CD14-positive monocyte (primary cell): ENCODE data around the gene VDAC2. TPM values are rescaled to one million over a fixed set of nuclear protein-coding genes. Genes with fewer than 3 reads are reported as not detected.

ENCODE experiments used
- DNase-seq, 3 donors: peaks; one replicate each; pipeline ENCODE4 v3.0.0-alpha.2; 2011 to 2022
- H2AFZ ChIP-seq: 2 replicates; pipeline ENCODE4 v1.6.0; 2012; ENCODE audit warnings: mild to moderate bottlenecking, low read depth, low read length, inconsistent platforms; ENCODE audit not compliant: insufficient read depth, poor library complexity, severe bottlenecking
- H3K27ac ChIP-seq, 2 donors: 1 replicate in 1 of 2; 2 replicates in 1 of 2; pipeline ENCODE4 v1.5.1; 2012 to 2013; ENCODE audit warnings: low read length in 2 of 2, control low read depth in 1 of 2, inconsistent platforms in 1 of 2, low read depth in 1 of 2, mild to moderate bottlenecking in 1 of 2
- H3K27me3 ChIP-seq, 2 donors: one replicate each; pipeline versions ENCODE4 v1.6.0 to v1.6.1; 2011 to 2013; ENCODE audit warnings: low read length in 2 of 2; ENCODE audit not compliant: control insufficient read depth in 2 of 2, insufficient read depth in 2 of 2
- H3K36me3 ChIP-seq, 2 donors: replicated peaks in 1 of 2; 1 replicate in 1 of 2; 2 replicates in 1 of 2; pipeline versions ENCODE4 v1.5.1 to v1.6.1; 2012 to 2013; ENCODE audit warnings: low read length in 2 of 2, control low read depth in 1 of 2, inconsistent platforms in 1 of 2, mild to moderate bottlenecking in 1 of 2; ENCODE audit not compliant: insufficient read depth in 2 of 2, control insufficient read depth in 1 of 2
- H3K4me1 ChIP-seq, 2 donors: 1 replicate in 1 of 2; 2 replicates in 1 of 2; pipeline versions ENCODE4 v1.5.1 to v1.6.1; 2012 to 2013; ENCODE audit warnings: low read length in 2 of 2, control low read depth in 1 of 2, inconsistent platforms in 1 of 2, mild to moderate bottlenecking in 1 of 2, moderate library complexity in 1 of 2; ENCODE audit not compliant: insufficient read depth in 2 of 2, control insufficient read depth in 1 of 2
- H3K4me2 ChIP-seq: replicated peaks from 2 replicates; pipeline ENCODE3; 2012; ENCODE audit warnings: low read length, moderate library complexity, mild to moderate bottlenecking; ENCODE audit not compliant: poor library complexity, severe bottlenecking; ENCODE audit errors: extremely low read depth
- H3K4me3 ChIP-seq, 3 experiments: fragments of 200-600 bp in 1 of 3; sonication (generic) in 1 of 3; replicated peaks in 1 of 3; 1 replicate in 2 of 3; 2 replicates in 1 of 3; pipeline ENCODE4 v1.5.1; 2011 to 2013; ENCODE audit warnings: low read length in 3 of 3, mild to moderate bottlenecking in 3 of 3, control low read depth in 2 of 3, low read depth in 2 of 3, inconsistent platforms in 1 of 3, moderate library complexity in 1 of 3
- H3K79me2 ChIP-seq: 2 replicates; pipeline ENCODE4 v1.6.0; 2012; ENCODE audit warnings: mild to moderate bottlenecking, control low read depth, inconsistent platforms, low read length, moderate library complexity; ENCODE audit not compliant: insufficient read depth
- H3K9ac ChIP-seq: 2 replicates; pipeline ENCODE4 v1.6.0; 2017; ENCODE audit warnings: low read length, mild to moderate bottlenecking; ENCODE audit not compliant: insufficient read depth, poor library complexity, severe bottlenecking
- H3K9me3 ChIP-seq, 2 donors: replicated peaks in 1 of 2; 1 replicate in 1 of 2; 2 replicates in 1 of 2; pipeline versions ENCODE4 v1.5.1 to v1.6.1; 2012 to 2013; ENCODE audit warnings: low read length in 2 of 2, control low read depth in 1 of 2; ENCODE audit not compliant: control insufficient read depth in 1 of 2, insufficient read depth in 1 of 2
- H4K20me1 ChIP-seq: 2 replicates; pipeline ENCODE4 v1.6.0; 2012; ENCODE audit warnings: mild to moderate bottlenecking, low read length, control low read depth, moderate library complexity; ENCODE audit not compliant: insufficient read depth
- H3K27ac Mint-ChIP-seq, 7 donors: one replicate each; pipeline ENCODE4 v1.8.0; 2020; ENCODE audit warnings: mild to moderate bottlenecking in 7 of 7, mixed read lengths in 7 of 7, moderate library complexity in 6 of 7, inconsistent platforms in 2 of 7
- H3K27me3 Mint-ChIP-seq, 3 donors: one replicate each; pipeline ENCODE4 v1.8.0; 2021 to 2022; ENCODE audit warnings: low read depth in 3 of 3, mild to moderate bottlenecking in 3 of 3, mixed read lengths in 3 of 3, moderate library complexity in 3 of 3, inconsistent platforms in 1 of 3
- H3K36me3 Mint-ChIP-seq, 2 donors: one replicate each; pipeline ENCODE4 v1.8.0; 2020; ENCODE audit warnings: mixed read lengths in 2 of 2, inconsistent platforms in 1 of 2, mild to moderate bottlenecking in 1 of 2
- H3K4me1 Mint-ChIP-seq: one replicate; pipeline ENCODE4 v1.8.0; 2020; ENCODE audit warnings: mild to moderate bottlenecking, mixed read lengths
- H3K4me3 Mint-ChIP-seq, 2 donors: one replicate each; pipeline ENCODE4 v1.8.0; 2020; ENCODE audit warnings: mild to moderate bottlenecking in 2 of 2, mixed read lengths in 2 of 2, moderate library complexity in 1 of 2
- H3K9me3 Mint-ChIP-seq, 7 donors: one replicate each; pipeline ENCODE4 v1.8.0; 2020 to 2022; ENCODE audit warnings: mixed read lengths in 7 of 7, mild to moderate bottlenecking in 6 of 7, moderate library complexity in 6 of 7, inconsistent platforms in 2 of 7
- whole genome bisulfite sequencing: methylation state at CpG from one replicate; pipeline ENCODE4 v1.1.5; 2013; ENCODE audit warnings: missing lambda C conversion rate; ENCODE audit not compliant: insufficient coverage; 5-methylcytosine and 5-hydroxymethylcytosine counted together
- intact Hi-C, 2 donors: fragments of 100-400 bp; cut with micrococcal nuclease; formaldehyde crosslinking; loops; one replicate each; pipeline versions ENCODE4 v1.15.0 to v1.15.1; 2023
- polyA plus RNA-seq, 3 donors: library from polyadenylated mRNA; depleted of rRNA in 1 of 3; unstranded in 2 of 3; stranded (reverse) in 1 of 3; fragments of 300-500 nt in 2 of 3; fragments of >200 nt in 1 of 3; fragmentation: Illumina TruSeq in 2 of 3; gene quantifications; 1 replicate in 2 of 3; 2 replicates in 1 of 3; pipeline ENCODE4 v1.2.3, GENCODE V29; 2012 to 2021
- TF ChIP-seq, protein P1 (sequence below): fragments of 200-600 bp; IDR thresholded peaks from one replicate; pipeline ENCODE4 v1.8.0; 2022; ENCODE audit warnings: antibody characterized with exemption, mild to moderate bottlenecking

Gene VDAC2
- polyA plus RNA-seq, 3 donors: 71.2 to 154 (median 139) TPM

DNA sequence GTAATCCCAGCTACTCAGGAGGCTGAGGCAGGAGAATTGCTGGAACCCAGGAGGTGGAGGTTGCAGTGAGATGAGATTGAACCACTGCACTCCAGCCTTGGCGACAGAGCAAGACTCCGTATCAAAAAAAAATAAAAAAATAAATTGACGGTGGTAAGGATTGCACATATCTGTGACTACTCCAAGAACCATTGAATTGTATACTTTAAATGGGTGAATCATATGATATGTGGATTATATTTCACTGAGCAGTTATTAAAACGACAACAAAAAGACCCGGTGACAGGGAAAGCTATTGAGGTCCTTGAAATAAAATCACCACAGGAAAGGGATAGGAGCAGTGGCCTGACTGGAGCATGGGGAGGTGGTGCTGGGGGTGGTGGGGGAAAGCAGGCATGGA, 56.3 kb downstream of the VDAC2 start:
- Histone ChIP-seq H3K9me3 (no peaks in the 10 kb centered on the region), H4K20me1 (no peaks in the 10 kb centered on the region), H3K27ac (no peak overlapping the region), H2AFZ (no peak overlapping the region), H3K4me2 (no peak overlapping the region), H3K4me1 (no peaks in the 10 kb centered on the region), H3K79me2 (no peaks in the 10 kb centered on the region), H3K27me3 (no peaks in the 10 kb centered on the region), H3K36me3 (no peaks in the 10 kb centered on the region), H3K9ac (no peak overlapping the region), H3K4me3 (no peak overlapping the region)
- no peak for DNase-seq
- no peak overlapping the region for H3K27ac Mint-ChIP-seq
- peaks cover 3% of the 10 kb centered on the region for H3K4me1 Mint-ChIP-seq
- TF ChIP-seq, protein P1, sequence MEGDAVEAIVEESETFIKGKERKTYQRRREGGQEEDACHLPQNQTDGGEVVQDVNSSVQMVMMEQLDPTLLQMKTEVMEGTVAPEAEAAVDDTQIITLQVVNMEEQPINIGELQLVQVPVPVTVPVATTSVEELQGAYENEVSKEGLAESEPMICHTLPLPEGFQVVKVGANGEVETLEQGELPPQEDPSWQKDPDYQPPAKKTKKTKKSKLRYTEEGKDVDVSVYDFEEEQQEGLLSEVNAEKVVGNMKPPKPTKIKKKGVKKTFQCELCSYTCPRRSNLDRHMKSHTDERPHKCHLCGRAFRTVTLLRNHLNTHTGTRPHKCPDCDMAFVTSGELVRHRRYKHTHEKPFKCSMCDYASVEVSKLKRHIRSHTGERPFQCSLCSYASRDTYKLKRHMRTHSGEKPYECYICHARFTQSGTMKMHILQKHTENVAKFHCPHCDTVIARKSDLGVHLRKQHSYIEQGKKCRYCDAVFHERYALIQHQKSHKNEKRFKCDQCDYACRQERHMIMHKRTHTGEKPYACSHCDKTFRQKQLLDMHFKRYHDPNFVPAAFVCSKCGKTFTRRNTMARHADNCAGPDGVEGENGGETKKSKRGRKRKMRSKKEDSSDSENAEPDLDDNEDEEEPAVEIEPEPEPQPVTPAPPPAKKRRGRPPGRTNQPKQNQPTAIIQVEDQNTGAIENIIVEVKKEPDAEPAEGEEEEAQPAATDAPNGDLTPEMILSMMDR: no peak
- WGBS: no CpG with 5 or more reads among the region's 5 CpGs
- no peak overlapping the region for H3K4me3 Mint-ChIP-seq
- H3K27me3 Mint-ChIP-seq: peaks cover 0 to 5% (median 1%) of the 10 kb centered on the region in 3 donors
- intact Hi-C loops: no loop called here
- peaks cover 0 to 3% (median 2%) of the 10 kb centered on the region in 7 donors for H3K9me3 Mint-ChIP-seq
- H3K36me3 Mint-ChIP-seq: no peaks in the 10 kb centered on the region

DNA sequence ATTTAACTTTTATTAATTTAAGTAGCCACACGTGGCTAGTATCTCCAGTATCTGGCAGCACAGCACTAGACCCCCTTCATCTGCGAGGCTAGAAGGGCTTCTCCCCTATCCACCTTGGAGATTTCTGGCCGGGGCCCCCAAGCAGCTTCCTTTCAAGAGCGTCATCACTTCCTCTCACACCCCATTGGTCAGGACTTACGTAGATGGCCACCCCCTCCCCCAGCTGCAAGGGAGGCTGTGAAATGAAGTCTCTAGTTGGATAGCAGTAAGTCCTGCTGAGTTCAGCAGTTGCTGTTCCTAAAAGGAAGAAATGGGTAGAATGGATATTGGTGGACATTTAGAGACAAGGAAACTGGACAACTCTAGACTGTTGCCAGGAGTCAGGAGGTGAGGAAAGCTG, 59.0 kb downstream of the VDAC2 start:
- peak overlapping the region; percentile 13 for H2AFZ ChIP-seq
- intact Hi-C loops: no loop called here

More for the DNA sequence above, 59.0 kb downstream of the VDAC2 start:
- no CpG with 5 or more reads among the region's 5 CpGs for WGBS
- H3K36me3 ChIP-seq: no peaks in the 10 kb centered on the region
- H3K9ac ChIP-seq: no peak overlapping the region
- Mint-ChIP-seq H3K27ac (peak overlapping the region in 1 of 7 donors; percentile 48), H3K36me3 (no peaks in the 10 kb centered on the region), H3K4me1 (peaks cover 3% of the 10 kb centered on the region), H3K9me3 (peaks cover 0 to 3% (median 2%) of the 10 kb centered on the region in 7 donors), H3K27me3 (peaks cover 0 to 8% (median 0%) of the 10 kb centered on the region in 3 donors), H3K4me3 (no peak overlapping the region)
- no peak overlapping the region for H3K4me2 ChIP-seq
- H3K27ac ChIP-seq: no peak overlapping the region
- DNase-seq: no peak
- H3K4me3 ChIP-seq: no peak overlapping the region
- no peaks in the 10 kb centered on the region for H3K79me2 ChIP-seq
- no peaks in the 10 kb centered on the region for H4K20me1 ChIP-seq
- H3K27me3 ChIP-seq: no peaks in the 10 kb centered on the region
- no peaks in the 10 kb centered on the region for H3K9me3 ChIP-seq
- TF ChIP-seq, protein P1: no peak
- no peaks in the 10 kb centered on the region for H3K4me1 ChIP-seq
